HG02970 (cell line): ENCODE data around the gene AGBL1.

Source experiments
- ATAC-seq: cut with Tn5 transposase; IDR thresholded peaks from one replicate; pipeline ENCODE4 v1.9.1; 2021; ENCODE audit warnings: mild to moderate bottlenecking, moderate library complexity, moderate number of reproducible peaks; ENCODE audit not compliant: unreplicated experiment, low FRiP score

The AGBL1 gene

DNA sequence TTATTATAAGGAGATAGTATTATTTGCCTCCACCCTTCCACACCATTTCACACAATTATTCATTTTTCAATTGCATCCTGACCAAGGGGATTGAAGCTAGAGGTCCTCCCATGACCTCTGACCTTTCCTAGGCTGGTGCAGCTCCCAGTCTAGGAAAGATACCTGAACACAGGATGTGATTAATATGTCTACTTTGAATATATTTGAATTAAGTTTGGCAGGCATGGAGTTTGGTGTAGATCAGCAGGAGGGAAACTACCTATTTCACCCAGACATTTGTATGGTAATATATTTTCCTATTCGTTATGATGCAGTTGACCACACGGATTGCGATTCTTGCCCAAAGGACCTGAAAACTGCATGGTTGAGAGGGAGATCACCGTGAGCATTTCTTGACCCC, 596.3 kb downstream of the AGBL1 start:
- ATAC-seq = no peak

DNA sequence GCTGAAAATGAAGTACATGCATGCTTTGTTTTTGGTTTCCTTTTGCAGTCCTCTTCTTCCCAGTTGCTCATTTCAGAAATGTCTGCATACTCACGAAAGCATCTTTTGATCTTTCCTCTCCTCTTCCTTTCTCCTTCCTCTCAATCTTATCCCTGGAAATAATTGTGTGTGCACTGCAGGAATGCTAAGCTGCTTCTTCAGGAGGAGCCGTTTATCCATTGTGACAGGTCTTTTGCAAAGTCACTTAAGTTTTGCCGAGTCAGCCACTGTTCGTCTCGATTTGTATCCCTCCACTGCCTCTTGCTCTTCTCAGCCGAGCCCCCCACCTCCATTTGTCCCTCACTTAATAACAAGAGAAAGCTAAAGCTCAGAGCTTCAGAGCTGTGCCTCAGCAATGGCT, 597.6 kb downstream of the AGBL1 start:
- ATAC-seq = no peak

DNA sequence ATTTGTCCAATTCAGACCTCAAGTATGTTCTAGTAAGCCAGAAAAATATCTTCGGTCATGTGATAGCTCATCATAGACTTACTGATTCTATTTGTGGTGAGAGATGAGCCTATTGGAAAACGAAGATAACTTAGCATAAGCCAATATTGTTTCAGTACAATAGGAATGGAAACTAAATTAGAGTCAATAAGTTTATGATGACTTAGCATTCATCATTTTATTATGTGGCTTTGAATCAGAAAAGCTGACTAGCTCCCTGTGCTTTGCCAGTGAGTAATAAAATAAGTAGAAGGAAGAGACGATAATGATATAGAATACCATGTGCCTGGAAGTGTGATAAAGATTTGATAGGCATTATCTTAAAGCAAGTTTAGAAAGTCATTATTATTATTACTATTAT, 605.6 kb downstream of the AGBL1 start:
- ATAC-seq = no peak

DNA sequence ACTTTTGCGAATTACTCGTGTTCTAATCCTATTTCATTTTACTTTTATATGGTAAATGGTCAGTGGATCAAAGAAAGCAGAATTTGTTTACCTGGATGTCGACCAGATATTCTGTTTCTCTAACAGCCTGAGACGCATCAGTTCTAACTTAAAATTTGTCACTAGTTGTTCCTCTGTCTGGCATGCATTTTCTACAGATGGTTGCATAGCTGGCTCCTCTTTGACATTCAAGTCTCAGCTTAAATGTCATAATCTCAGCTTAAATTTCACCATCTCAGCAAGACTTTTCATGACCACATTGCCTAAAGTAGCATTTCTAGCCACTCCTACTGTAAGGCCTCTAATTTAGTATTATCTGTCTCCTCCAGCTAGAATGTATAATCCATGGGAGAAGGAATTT, 609.3 kb downstream of the AGBL1 start:
- ATAC-seq = no peak

DNA sequence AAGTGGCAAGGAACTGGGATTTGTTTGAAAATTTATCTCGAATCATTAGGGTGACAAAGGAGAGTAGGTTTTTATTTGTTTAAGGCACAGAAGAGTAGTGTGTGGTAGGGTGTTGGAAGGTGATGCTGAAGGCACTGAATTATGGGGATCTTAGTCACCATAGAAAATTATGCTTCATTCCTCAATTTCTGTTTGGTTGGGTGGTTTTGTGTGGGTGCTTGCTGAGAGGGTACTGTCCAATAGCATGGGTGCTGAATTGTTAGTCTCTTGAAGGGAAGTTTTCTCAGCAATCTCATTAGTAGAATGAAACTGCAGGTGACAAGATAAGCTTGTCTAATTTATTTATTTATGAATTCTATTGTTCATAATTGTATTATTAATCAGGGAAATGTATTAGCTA, 610.9 kb downstream of the AGBL1 start:
- ATAC-seq = no peak

DNA sequence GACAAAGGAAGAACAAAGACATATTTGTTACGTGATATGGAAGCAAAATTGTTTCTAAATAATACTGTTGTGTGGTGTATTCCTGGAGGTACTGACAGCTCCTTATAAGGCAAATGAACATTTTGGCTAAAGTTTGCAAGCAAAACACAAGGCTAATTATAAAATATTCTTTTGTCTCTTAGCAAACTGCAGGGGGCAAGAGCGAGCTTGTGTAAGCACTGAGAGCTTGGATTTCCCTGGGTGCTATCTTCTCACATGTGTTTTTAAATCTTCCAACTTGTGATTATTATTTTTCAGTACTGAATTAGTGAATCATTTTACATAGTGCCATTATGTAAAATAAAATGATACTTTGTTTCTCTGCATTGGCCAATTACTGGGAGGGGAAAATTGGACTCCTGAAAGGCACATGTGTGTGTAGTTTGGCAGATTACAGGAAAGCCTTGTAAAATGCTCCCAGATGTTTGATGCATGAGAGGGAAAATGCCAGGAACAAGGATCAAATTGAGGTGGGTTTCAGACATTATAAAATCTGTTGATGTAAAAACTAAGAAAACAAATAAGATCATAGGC, 611.5 kb downstream of the AGBL1 start:
- ATAC-seq = no peak

DNA sequence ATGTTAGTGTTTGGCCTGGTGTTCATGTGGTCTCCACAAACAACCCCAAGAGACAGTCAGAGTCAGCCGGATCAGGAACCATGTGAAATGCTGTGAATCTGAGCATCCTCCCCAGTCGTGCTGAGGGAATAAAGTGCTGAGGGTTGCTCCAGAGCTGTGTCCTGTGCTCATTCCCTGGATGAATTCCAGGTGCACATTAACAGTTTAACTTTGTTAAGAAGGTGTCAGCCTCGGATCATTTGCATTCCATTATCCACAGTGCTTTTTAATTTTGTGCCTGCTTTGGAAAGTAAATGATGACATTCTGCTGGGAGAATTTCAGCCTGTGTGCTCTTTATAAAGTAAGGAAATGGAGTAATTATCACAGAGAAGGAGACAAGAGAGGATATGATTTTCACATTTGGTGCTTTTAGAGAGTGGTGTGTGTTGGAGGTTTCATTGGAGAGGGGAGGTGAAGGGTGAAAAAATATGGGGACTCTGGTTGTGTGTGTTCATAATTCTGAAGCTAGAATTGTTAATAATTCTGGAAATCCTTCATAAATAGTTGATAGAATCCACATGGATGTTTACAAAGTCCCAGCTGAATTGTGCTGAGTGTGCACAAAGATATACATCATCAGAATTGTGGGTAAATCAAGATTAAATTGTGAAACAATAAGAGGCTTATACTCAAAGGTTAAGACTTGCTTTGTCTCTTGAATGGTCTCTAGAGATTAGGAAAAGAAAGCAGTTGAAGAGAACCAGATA, 621.4 kb downstream of the AGBL1 start:
- ATAC-seq = no peak

DNA sequence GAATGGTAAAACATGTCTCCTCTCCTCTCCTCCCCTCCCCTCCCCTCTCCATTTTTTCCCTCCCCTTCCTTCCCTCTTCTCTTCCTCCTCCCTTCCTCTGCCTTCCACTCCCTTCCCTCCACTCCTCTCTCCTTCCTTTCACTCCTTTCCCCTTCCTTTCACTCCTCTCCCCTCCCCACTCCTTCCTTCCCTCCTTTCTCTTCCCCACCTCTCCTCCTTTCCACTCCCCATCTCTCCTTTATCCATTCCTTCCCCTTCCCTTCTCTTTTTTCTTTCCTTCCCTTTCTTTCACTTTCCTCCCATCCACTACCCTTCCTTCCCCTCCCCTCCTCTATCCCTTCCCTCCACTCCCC, 621.9 kb downstream of the AGBL1 start:
- no peak for ATAC-seq

DNA sequence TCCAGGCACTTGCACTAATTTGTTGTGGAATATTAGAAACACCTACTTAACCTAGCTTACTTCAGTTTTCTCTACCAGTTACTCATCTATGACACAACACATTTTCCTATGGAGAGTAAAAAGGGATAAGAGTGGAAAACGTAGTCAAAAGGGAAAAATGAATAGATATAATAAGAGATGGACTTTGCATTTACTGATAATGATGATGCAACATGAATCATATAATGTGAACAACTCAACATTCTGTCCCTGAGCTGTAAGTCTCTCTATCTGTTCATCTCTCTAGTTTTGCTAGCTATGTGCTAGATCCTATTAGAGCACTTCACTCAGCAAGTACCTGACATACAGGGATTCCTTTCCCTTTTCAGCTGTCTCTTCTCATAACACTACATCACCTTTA, 627.1 kb downstream of the AGBL1 start:
- no peak for ATAC-seq

DNA sequence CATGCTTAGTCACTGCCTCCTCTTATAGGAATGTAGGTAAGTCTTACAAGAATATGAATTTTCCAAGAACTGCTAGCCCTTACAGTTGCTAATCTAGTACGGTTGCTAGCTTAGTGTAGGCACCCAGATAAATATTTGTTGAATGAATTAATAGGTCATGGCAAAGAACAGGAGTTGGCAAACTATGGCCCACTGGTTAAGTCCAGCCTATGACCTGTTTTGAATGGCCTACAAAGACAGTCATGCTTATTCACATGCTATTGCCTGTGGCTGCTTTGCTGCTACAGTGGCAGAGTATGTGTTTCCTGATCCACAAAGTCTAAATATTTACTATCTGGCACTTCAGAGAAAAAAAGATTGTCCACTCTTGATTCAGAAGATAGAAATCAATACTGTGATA, 631.8 kb downstream of the AGBL1 start:
- no peak for ATAC-seq

DNA sequence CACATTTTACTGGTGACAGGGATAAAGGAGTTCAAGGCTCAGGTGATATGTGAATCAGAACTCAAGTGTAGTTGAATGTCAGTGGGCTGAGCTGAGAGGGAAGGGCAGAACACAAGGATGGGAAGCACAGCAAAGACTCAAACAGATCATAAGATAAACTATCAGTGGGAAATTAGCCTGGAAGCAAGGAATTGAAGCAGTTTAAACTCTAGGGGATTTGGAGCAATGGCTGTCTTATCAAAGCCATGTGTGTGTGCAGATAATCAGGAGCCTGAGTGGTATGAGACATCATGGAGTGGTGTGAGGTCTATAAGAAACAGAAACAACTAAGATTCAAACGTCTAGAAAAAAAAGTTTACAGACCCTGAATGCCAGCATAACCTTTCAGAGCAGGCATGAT, 634.6 kb downstream of the AGBL1 start:
- no peak for ATAC-seq

DNA sequence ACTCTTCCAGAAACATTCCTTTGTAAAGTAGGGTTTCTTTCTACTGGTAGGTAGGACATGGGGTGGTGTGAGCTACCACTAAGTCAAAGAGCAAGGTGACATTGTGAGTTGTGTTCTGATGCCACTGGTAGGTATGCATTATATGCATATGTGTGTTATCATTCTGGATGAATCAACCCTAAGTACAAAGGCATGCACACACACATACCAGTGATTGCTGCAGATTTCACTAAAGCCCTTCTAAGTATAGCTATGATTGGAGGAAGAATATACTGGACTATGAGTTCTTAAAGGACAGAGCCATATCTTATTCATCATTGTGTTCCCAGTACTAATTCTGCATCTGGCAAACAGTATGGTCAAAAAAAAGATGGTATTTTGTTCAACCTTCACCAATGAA, 646.0 kb downstream of the AGBL1 start:
- no peak for ATAC-seq

DNA sequence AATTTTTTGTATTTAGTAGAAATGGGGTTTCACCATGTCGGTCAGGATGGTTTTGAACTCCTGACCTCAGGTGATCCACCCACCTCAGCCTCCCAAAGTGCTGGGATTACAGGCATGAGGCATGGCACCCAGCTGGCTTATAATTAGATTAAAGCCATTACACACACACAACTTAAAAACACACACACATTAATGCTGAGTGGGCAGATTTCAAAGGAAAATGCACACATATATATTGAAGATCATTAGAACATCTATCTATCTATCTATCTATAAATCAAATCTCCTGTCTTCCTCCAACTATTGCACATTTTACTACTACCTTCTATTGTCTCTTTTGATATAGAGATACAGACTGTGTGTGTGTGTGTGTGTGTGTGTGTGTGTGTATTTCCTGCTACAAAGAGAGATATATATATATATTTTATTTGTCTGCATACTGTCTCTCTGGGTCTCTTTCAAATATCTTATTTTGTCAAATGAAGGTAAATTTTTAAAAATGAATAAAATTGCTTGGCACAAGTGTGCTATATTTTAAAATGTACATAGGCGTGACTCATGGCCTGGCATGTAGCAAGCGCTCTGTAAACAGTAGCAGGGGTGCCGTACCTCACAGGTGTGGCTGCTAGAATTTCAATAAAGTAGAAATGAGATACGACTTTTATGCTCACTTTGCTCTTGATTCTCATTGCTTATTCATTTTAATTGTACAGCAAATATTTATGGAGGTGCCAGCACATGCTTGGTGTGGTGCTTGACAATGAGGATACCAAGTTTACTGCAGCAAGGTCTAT, 655.8 kb downstream of the AGBL1 start:
- no peak for ATAC-seq

DNA sequence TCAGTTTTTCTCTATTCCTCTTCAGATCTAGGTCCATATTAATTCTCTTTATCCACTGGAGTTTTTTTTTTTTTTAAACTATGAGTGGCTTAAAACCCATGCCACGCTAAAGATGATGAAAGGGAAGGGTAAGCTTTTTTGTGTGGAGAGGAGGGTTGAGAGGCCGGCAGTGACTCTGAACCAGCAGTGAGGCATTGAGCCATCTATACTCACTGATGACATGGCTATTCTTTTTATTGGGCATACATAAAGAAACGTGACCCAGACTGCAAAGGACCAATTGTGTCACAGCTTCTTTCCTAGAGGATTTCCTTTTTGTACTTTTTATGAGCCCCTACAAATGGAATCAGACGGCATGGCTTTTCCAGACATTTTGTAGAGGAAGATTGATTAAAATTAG, 662.2 kb downstream of the AGBL1 start:
- no peak for ATAC-seq

DNA sequence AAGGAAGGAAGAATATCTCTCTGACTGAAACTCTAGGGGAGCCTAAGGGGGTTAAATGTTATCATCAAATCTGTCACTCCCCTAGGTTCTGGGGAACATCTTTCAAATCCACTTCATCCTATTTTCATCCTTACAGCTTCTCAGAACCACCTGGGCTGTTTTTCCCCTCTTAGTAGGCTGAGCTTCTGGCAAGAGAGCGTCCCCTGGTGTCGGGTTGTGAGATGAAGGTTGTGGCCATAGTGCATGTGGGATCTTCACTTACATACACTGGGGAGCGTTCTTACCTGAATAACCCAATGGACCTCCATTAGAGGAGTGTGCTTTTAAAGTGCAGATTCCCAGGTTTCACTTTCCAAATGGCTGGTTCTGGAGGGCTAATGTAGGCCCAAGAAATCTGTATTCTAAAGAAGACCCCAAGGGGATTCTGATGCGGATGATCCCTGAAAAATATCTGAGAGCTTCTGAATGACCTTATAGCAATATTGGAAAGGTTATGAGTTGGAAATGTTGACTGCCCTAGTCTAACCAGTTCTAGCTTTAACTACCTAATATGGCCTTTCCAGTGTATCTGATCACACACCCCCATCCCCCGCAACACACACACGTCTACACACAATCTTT, 663.7 kb downstream of the AGBL1 start:
- no peak for ATAC-seq

DNA sequence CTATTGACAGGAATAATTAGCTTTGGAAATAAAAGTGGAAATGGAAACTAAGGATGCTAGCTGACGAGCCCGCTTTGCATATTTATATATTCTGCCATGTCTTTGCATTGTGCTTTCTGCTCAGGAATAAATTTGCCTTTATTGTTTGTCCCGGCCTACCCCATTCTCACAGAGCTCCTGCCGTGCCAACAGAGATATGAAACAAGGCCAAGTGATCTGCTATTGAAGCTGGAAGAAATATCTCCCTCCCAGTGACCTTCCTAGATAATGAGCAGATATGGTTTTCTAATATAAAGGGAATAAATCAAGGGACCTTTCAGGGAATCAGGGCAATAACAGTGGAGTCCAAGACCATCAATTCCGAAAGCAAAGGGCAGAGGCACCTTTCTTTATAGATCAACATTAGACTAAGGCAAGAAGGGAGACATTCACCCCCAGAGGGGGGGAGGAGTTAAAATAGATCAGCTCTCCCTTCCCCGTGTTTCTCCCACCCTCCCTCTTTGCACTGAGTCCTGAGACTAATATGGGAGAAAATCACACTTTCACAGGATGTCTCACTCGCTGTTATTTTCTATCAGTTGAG, 664.6 kb downstream of the AGBL1 start:
- no peak for ATAC-seq

DNA sequence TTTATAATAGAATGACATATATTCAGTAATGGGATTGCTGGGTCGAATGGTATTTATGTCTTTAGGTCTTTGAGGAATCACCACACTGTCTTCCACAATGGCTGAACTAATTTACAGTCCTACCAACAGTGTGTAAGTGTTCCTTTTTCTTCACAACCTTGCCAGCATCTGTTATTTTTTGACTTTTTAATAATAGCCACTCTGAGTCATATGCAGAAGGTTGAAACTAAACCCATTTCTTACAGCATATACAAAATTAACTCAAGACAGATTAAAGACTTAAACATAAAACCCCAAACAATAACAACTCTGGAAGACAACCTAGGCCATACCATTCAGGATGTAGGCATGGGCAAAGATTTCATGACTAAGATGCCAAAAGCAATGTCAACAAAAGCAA, 671.4 kb downstream of the AGBL1 start:
- ATAC-seq = no peak

DNA sequence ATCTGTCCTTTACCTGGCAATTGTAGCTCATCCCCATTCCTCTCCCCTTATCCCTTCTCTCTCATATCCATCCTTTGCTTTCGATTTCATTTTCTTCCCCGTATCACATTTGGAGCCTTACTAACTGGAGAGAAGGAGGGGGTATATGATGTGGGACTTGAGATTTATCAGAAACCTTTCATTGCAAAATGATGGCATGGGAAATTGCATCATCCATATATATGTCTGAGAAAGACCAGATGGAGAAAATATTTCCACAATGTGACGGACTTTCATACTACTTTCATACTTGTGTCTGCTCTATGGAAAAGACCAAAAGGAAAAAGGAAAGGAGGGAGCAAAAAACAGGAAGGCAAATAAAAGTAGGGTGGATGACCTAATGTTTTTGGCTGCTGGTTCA, 675.2 kb downstream of the AGBL1 start:
- ATAC-seq = no peak

DNA sequence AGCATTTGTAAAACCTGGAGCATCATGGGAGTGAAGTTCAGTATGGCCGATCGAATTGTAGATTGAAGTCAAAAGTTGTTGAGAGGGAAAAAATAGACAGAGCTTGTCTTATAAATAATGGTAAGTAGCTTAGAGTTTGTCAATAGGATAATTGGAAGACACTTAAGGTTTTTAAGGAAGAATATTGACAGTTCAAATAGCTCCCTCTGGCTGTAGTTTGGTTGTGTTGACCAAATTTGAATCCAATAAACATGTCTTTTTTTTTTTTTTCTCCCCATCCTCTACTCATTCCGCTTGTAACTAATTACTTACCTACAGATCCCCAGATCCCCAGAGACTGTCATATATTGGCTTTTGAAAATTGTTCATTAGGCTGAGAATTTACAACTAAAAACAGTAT, 677.0 kb downstream of the AGBL1 start:
- ATAC-seq = no peak

DNA sequence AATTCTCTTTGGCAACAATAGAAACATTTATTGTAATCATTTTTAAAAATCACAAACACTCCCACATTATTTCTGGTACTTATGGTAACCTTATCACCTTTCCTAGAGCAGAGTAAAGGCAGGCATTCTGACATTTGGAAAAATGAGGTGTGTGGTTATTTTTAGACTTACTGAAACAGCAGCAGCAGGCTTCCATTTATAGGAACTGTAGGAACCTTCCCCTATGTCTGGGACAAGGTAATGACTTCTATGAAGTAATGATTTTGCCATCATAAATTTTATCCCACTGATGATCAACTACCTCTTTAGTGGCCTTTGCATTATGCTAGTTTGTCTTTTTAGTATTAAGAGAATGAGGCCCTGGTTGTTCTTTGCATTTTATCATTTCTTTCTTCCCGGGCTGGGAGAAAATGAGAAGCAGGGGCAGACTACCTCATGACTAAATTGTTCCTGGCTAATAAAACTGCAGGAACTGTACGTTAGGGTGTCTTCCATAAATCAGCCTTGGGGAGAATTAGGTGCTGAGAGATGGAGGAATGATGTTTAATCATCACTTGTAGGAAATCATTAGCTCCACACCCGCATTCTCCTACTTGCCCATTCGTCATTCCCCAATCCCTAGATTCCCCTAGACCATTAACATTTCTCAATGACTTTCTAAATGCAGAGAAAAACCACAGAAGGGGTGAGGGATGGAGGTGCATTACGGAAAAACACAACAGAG, 680.3 kb downstream of the AGBL1 start:
- ATAC-seq = no peak
